Measurements from ENCODE around the gene ADISSP. TPM values are rescaled to one million over a fixed set of nuclear protein-coding genes. Genes with fewer than 3 reads are reported as not detected.

ADISSP gene
- total and polyA plus RNA-seq, 2 of the 13 experiments (the other 11 are each of a cell fraction or from before 2014, with no cell fraction given), result 38.3 to 90.6 TPM

- TF ChIP-seq ZNF142 (CRISPR knock-in tag; IDR thresholded peaks at IDR 0.05), result peak; percentile 93
- TF ChIP-seq MZF1 (CRISPR knock-in tag; IDR thresholded peaks at IDR 0.05; ENCODE audit: borderline replicate concordance), result no peak
- no peak for TF ChIP-seq ZNF512 (CRISPR knock-in tag; IDR thresholded peaks at IDR 0.05)
- TF ChIP-seq NFE2L2 (IDR thresholded peaks at IDR 0.05; ENCODE audit: low read length), result no peak
- no peak for TF ChIP-seq KDM6A (CRISPR knock-in tag; IDR thresholded peaks at IDR 0.05; ENCODE audit: low read depth)
- TF ChIP-seq ZNF614 (CRISPR knock-in tag; IDR thresholded peaks at IDR 0.05; ENCODE audit: borderline replicate concordance), result no peak
- no peak for TF ChIP-seq ZNF143 (CRISPR knock-in tag; IDR thresholded peaks at IDR 0.05)
- no peak for TF ChIP-seq WIZ (CRISPR knock-in tag; IDR thresholded peaks at IDR 0.05)
- no peak for TF ChIP-seq FOXP1 (IDR thresholded peaks at IDR 0.05)
- no peak for TF ChIP-seq FOXP1 (CRISPR knock-in tag; IDR thresholded peaks at IDR 0.05)
- TF ChIP-seq ASH2L (IDR thresholded peaks at IDR 0.05; ENCODE audit: insufficient read length, low read depth, low read length), result peak; percentile 30
- no peak for TF ChIP-seq JUNB (CRISPR knock-in tag; IDR thresholded peaks at IDR 0.05; ENCODE audit: borderline replicate concordance)
- TF ChIP-seq ZNF124 (CRISPR knock-in tag; IDR thresholded peaks at IDR 0.05), result no peak
- TF ChIP-seq ERF (CRISPR knock-in tag; IDR thresholded peaks at IDR 0.05), result 0 out of 2 replicates have a peak, but pooled peaks have one; percentile 40
- TF ChIP-seq ZNF383 (CRISPR knock-in tag; IDR thresholded peaks at IDR 0.05; ENCODE audit: borderline replicate concordance), result no peak
- TF ChIP-seq ZNF687 (CRISPR knock-in tag; IDR thresholded peaks at IDR 0.05), result peak; percentile 67; the same call in 1 of the 2 replicates
- no peak for TF ChIP-seq ZNF329 (CRISPR knock-in tag; IDR thresholded peaks at IDR 0.05; ENCODE audit: low read depth)
Measured at GRCh38 chr20:3786665-3787323, 19.2 kb upstream of the ADISSP start, which contains the start of gene CENPB (continued).

Data from HepG2 (cell line).